Osteocyte (in vitro differentiated cells): ENCODE measurements around the gene PDE4B. TPM values are rescaled to one million over a fixed set of nuclear protein-coding genes. Genes with fewer than 3 reads are reported as not detected.
A peak's percentile ranks its signal among the peaks of the same experiment; 100 is the strongest.

Source experiments
- DNase-seq: peaks from one replicate; pipeline ENCODE4 v3.0.0; 2021; ENCODE audit warnings: mixed read lengths; ENCODE audit not compliant: unreplicated experiment; ENCODE audit errors: extremely low spot score
- H3K27ac Mint-ChIP-seq: one replicate; pipeline ENCODE4 v1.8.0; 2021; ENCODE audit warnings: mild to moderate bottlenecking, mixed read lengths; ENCODE audit not compliant: unreplicated experiment
- H3K27me3 Mint-ChIP-seq: one replicate; pipeline ENCODE4 v1.8.0; 2021; ENCODE audit warnings: mixed read lengths; ENCODE audit not compliant: unreplicated experiment
- H3K36me3 Mint-ChIP-seq: one replicate; pipeline ENCODE4 v1.8.0; 2021; ENCODE audit warnings: mixed read lengths; ENCODE audit not compliant: unreplicated experiment
- H3K4me1 Mint-ChIP-seq: one replicate; pipeline ENCODE4 v1.8.0; 2021; ENCODE audit warnings: mixed read lengths; ENCODE audit not compliant: unreplicated experiment
- H3K4me3 Mint-ChIP-seq: one replicate; pipeline ENCODE4 v1.8.0; 2021; ENCODE audit warnings: mild to moderate bottlenecking, moderate library complexity, mixed read lengths; ENCODE audit not compliant: unreplicated experiment
- H3K9me3 Mint-ChIP-seq: one replicate; pipeline ENCODE4 v1.8.0; 2021; ENCODE audit warnings: mixed read lengths; ENCODE audit not compliant: unreplicated experiment
- CTCF ChIP-seq: fragments of 200-600 bp; sonication (generic); IDR thresholded peaks from 2 replicates; pipeline ENCODE4 v1.5.0; 2021; ENCODE audit warnings: antibody characterized with exemption, mild to moderate bottlenecking, moderate library complexity
- total RNA-seq: library from RNA; stranded (reverse); gene quantifications from 2 replicates; pipeline ENCODE4 v1.2.1, GENCODE V29; 2021

Gene PDE4B
- total RNA-seq, 1 donor from 2014 or later = 53.1 TPM

- Mint-ChIP-seq H3K4me3 (no peak overlapping the region), H3K4me1 (peaks cover 79% of the 10 kb centered on the region)
Measured at GRCh38 chr1:66352792-66353191, 560.1 kb downstream of the PDE4B start.

GRCh38 chr1:66353257-66353656, 560.6 kb downstream of the PDE4B start:
- Mint-ChIP-seq H3K36me3 (peaks cover 28% of the 10 kb centered on the region), H3K27me3 (no peaks in the 10 kb centered on the region), H3K9me3 (no peaks in the 10 kb centered on the region), H3K4me3 (peak overlapping the region; percentile 48), H3K4me1 (peaks cover 79% of the 10 kb centered on the region), H3K27ac (peak overlapping the region; percentile 69)
- no peak for DNase-seq
- TF ChIP-seq CTCF = no peak

More at GRCh38 chr1:66352792-66353191, 560.1 kb downstream of the PDE4B start:
- no peak for TF ChIP-seq CTCF
- Mint-ChIP-seq H3K9me3 (no peaks in the 10 kb centered on the region), H3K36me3 (peaks cover 24% of the 10 kb centered on the region), H3K27me3 (no peaks in the 10 kb centered on the region), H3K27ac (peak overlapping the region; percentile 69)
- DNase-seq = no peak

- Mint-ChIP-seq H3K9me3 (no peaks in the 10 kb centered on the region), H3K27me3 (no peaks in the 10 kb centered on the region), H3K4me3 (peak overlapping the region; percentile 73), H3K27ac (peak overlapping the region; percentile 83), H3K4me1 (peaks cover 80% of the 10 kb centered on the region), H3K36me3 (peaks cover 35% of the 10 kb centered on the region)
- TF ChIP-seq CTCF = peak; percentile 31
- DNase-seq = no peak
Measured at GRCh38 chr1:66354311-66355201, 561.9 kb downstream of the PDE4B start.

- Mint-ChIP-seq H3K27ac (peak overlapping the region; percentile 83), H3K27me3 (no peaks in the 10 kb centered on the region), H3K9me3 (no peaks in the 10 kb centered on the region), H3K4me3 (no peak overlapping the region), H3K36me3 (peaks cover 40% of the 10 kb centered on the region), H3K4me1 (peaks cover 78% of the 10 kb centered on the region)
- no peak for TF ChIP-seq CTCF
- DNase-seq = no peak
Measured at GRCh38 chr1:66355756-66356155, 563.1 kb downstream of the PDE4B start.

GRCh38 chr1:66356605-66357004, 563.9 kb downstream of the PDE4B start:
- H3K27ac Mint-ChIP-seq = no peak overlapping the region
- no peak for DNase-seq
- no peaks in the 10 kb centered on the region for H3K9me3 Mint-ChIP-seq
- H3K27me3 Mint-ChIP-seq = no peaks in the 10 kb centered on the region
- H3K4me1 Mint-ChIP-seq = peaks cover 72% of the 10 kb centered on the region
- no peak for TF ChIP-seq CTCF
- H3K36me3 Mint-ChIP-seq = peaks cover 45% of the 10 kb centered on the region
- H3K4me3 Mint-ChIP-seq = no peak overlapping the region
